ENCODE results near the gene PRB2.

DNA sequence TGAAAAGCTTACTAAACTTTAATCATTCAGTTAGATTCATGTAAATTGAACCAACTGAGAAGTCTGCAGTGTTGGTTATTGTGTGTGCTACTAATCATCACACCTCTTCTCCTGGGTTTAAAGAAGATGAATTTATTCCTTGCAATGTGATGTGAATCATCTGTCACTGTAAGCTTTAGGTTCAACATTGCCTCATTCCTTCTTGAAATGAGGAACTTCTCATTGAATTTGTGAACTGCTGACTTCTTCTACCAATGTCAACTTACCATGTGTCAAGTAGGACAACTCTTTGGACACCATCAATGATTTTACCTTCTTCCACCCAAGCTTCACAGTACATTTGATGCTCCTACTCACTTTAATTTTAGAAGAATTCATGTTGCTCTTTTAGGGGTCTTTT lies 17.4 kb upstream of the PRB2 start:
- TF ChIP-seq, protein P1, sequence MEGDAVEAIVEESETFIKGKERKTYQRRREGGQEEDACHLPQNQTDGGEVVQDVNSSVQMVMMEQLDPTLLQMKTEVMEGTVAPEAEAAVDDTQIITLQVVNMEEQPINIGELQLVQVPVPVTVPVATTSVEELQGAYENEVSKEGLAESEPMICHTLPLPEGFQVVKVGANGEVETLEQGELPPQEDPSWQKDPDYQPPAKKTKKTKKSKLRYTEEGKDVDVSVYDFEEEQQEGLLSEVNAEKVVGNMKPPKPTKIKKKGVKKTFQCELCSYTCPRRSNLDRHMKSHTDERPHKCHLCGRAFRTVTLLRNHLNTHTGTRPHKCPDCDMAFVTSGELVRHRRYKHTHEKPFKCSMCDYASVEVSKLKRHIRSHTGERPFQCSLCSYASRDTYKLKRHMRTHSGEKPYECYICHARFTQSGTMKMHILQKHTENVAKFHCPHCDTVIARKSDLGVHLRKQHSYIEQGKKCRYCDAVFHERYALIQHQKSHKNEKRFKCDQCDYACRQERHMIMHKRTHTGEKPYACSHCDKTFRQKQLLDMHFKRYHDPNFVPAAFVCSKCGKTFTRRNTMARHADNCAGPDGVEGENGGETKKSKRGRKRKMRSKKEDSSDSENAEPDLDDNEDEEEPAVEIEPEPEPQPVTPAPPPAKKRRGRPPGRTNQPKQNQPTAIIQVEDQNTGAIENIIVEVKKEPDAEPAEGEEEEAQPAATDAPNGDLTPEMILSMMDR (IDR thresholded peaks at IDR 0.05 in 8 of 11, conservative IDR thresholded peaks at IDR 0.05 in 3 of 11) = no peak
- TF ChIP-seq POLR2A (IDR thresholded peaks at IDR 0.05) = no peak
